ENCODE data around the gene WDR27. TPM values are rescaled to one million over a fixed set of nuclear protein-coding genes. Genes with fewer than 3 reads are reported as not detected.

Gene WDR27
- total and polyA plus RNA-seq, 10 donors: 17.6 to 69.5 (median 45.7) TPM

GRCh38 chr6:169428532-169428931 lies 273.3 kb downstream of the WDR27 start:
- no peaks in the 10 kb centered on the region for H3K27me3 ChIP-seq (replicated peaks in 1 of 7)
- intact Hi-C loops (cut with DNase I; ENCODE audit: low total_unique reads): no loop called here
- peak overlapping the region in 5 of 8 donors; percentile 31 to 55 (median 36) for H3K27ac ChIP-seq
- no peak for DNase-seq
- 58 to 69% (median 65%) methylated on average over 7 to 12 of the region's 12 CpGs for WGBS, 5 donors
- no peak overlapping the region for H3K4me3 ChIP-seq
- TF ChIP-seq, protein P1, sequence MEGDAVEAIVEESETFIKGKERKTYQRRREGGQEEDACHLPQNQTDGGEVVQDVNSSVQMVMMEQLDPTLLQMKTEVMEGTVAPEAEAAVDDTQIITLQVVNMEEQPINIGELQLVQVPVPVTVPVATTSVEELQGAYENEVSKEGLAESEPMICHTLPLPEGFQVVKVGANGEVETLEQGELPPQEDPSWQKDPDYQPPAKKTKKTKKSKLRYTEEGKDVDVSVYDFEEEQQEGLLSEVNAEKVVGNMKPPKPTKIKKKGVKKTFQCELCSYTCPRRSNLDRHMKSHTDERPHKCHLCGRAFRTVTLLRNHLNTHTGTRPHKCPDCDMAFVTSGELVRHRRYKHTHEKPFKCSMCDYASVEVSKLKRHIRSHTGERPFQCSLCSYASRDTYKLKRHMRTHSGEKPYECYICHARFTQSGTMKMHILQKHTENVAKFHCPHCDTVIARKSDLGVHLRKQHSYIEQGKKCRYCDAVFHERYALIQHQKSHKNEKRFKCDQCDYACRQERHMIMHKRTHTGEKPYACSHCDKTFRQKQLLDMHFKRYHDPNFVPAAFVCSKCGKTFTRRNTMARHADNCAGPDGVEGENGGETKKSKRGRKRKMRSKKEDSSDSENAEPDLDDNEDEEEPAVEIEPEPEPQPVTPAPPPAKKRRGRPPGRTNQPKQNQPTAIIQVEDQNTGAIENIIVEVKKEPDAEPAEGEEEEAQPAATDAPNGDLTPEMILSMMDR (IDR thresholded peaks at IDR 0.05 in 8 of 11, conservative IDR thresholded peaks at IDR 0.05 in 3 of 11): no peak
- TF ChIP-seq POLR2AphosphoS5 (IDR thresholded peaks at IDR 0.05) (no peak), POLR2A (IDR thresholded peaks at IDR 0.05) (no peak)
- H3K4me1 ChIP-seq: no peaks in the 10 kb centered on the region
- no peaks in the 10 kb centered on the region for H3K36me3 ChIP-seq
- peaks cover 5 to 49% (median 39%) of the 10 kb centered on the region in 8 donors for H3K9me3 ChIP-seq

DNA sequence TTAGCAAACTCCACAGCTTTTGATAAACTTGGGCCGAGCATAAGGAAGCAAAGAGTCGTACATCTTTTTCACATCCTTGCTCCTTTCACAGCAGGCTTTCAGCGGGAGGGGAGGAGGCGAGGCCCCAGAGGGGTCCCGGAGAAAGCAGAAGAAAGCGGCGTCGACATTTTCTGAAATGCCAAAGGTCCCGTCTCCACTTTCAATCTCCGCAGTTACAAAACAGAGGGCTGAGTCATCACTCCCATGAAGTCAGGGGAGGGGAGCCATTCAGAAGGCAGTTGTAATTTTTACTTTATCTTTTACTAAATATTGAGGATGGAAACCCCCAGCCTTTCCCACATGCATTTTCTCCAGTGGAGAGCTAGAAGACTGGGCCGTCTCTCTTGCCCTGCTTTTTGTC lies 274.0 kb downstream of the WDR27 start:
- no peaks in the 10 kb centered on the region for H3K27me3 ChIP-seq (replicated peaks in 1 of 7)
- TF ChIP-seq, protein P1 (IDR thresholded peaks at IDR 0.05 in 8 of 11, conservative IDR thresholded peaks at IDR 0.05 in 3 of 11): no peak
- no peak for TF ChIP-seq POLR2A (IDR thresholded peaks at IDR 0.05)
- no peak for TF ChIP-seq POLR2AphosphoS5 (IDR thresholded peaks at IDR 0.05)
- no peak overlapping the region for H3K4me3 ChIP-seq
- DNase-seq: no peak
- H3K4me1 ChIP-seq: no peaks in the 10 kb centered on the region
- intact Hi-C loops (cut with DNase I; ENCODE audit: low total_unique reads): no loop called here
- no peaks in the 10 kb centered on the region for H3K36me3 ChIP-seq
- 35 to 54% (median 44%) methylated on average over 11 of the region's 11 CpGs for WGBS, 5 donors
- H3K9me3 ChIP-seq: peaks cover 5 to 43% (median 32%) of the 10 kb centered on the region in 8 donors
- peak overlapping the region in 6 of 8 donors; percentile 31 to 55 (median 40) for H3K27ac ChIP-seq

GRCh38 chr6:169426611-169427010 lies 275.2 kb downstream of the WDR27 start:
- no peak for DNase-seq
- no peak overlapping the region for H3K4me3 ChIP-seq
- 64 to 83% (median 83%) methylated on average over 10 of the region's 10 CpGs for WGBS, 5 donors
- TF ChIP-seq POLR2A (IDR thresholded peaks at IDR 0.05) (no peak), POLR2AphosphoS5 (IDR thresholded peaks at IDR 0.05) (no peak)
- TF ChIP-seq, protein P1 (IDR thresholded peaks at IDR 0.05 in 8 of 11, conservative IDR thresholded peaks at IDR 0.05 in 3 of 11): no peak
- H3K9me3 ChIP-seq: peaks cover 5 to 30% (median 20%) of the 10 kb centered on the region in 8 donors
- no peaks in the 10 kb centered on the region for H3K36me3 ChIP-seq
- no peaks in the 10 kb centered on the region for H3K27me3 ChIP-seq (replicated peaks in 1 of 7)
- no peak overlapping the region for H3K27ac ChIP-seq
- H3K4me1 ChIP-seq: no peaks in the 10 kb centered on the region
- intact Hi-C loops (cut with DNase I; ENCODE audit: low total_unique reads): no loop called here

- Histone ChIP-seq H3K36me3 (no peaks in the 10 kb centered on the region), H3K4me1 (no peaks in the 10 kb centered on the region), H3K9me3 (peaks cover 0 to 22% (median 12%) of the 10 kb centered on the region in 8 donors), H3K27ac (no peak overlapping the region), H3K27me3 (replicated peaks in 1 of 7) (no peaks in the 10 kb centered on the region), H3K4me3 (no peak overlapping the region)
- DNase-seq: no peak
- intact Hi-C loops (cut with DNase I; ENCODE audit: low total_unique reads): no loop called here
- TF ChIP-seq POLR2AphosphoS5 (IDR thresholded peaks at IDR 0.05) (no peak), POLR2A (IDR thresholded peaks at IDR 0.05) (no peak)
- TF ChIP-seq, protein P1 (IDR thresholded peaks at IDR 0.05 in 8 of 11, conservative IDR thresholded peaks at IDR 0.05 in 3 of 11): no peak
- WGBS, 5 donors: 79 to 89% (median 88%) methylated on average over 31 of the region's 31 CpGs
Observed at GRCh38 chr6:169425628-169426370, 276.0 kb downstream of the WDR27 start.

Measured in spleen (tissue), 11 donors.